HG03064 (cell line): ENCODE results near the gene CISH.

ENCODE experiments used
- ATAC-seq: cut with Tn5 transposase; IDR thresholded peaks from one replicate; pipeline ENCODE4 v1.9.1; 2021; ENCODE audit warnings: low read depth; ENCODE audit not compliant: unreplicated experiment

CISH gene

GRCh38 chr3:50611464-50612233, at the start of gene CISH:
TSS of gene CISH (minus strand) at chr3:50611774. CDS start at chr3:50611650, 124 bp downstream.
- peak; percentile 73 for ATAC-seq

DNA sequence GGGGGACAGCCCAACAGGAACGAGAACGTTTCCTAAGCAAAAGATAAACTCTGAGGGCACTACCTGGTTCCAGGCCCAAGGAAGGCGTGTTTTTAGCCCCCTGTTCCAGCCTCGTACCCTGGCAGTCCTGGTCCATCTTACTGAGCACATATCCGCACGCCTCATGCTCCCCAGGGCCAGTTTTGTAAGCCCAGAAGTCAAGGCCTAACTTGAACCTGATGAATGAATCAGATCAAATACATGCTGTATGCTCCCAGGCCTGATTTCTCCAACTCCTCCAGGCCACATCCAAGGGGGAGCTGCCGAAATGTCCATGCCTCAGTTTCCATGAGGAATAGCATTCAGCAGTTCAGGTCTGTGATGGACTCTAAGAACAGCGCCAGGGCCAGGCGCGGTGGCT, 48.8 kb upstream of the CISH start:
- no peak for ATAC-seq

GRCh38 chr3:50658831-50659230, 47.3 kb upstream of the CISH start:
- ATAC-seq = no peak

DNA sequence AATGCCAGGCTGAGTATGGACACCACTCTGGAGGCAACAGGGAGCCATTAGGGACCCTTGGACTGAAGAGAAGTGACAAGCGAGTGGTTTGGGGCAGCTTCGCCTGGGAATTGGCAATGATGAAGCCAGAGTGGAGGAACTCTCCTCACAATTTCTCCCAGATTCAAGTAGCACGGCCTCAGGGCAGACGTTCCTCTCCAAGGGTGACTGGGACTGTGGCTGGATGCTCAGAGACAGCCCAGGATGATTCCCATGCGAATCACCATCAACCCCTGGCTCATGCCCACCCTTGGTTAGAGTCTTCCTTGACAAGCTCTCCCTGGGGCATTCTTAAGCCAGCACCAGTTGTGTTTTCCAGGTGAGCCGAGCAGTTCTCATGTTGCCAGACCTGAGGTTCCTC, 46.8 kb upstream of the CISH start:
- no peak for ATAC-seq

DNA sequence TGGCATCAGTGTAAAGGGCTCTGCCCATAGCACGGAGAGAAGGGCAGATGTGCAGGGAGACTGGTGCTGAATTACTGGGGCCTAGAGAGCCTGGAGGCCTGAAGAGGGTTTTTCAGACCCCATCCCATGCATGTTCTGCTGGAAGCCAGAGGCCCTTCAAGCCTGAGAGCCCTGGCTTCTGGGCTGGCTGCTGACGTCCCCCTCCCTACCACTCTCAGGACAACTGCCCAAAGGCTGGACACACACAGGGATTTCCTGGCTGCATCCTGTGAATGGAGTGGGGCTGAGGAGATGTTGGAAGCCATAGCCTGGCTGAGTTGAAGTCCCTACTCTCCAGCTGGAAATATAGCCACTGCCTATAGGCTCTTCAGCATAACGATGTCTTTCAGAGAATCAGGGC, 46.2 kb upstream of the CISH start:
- no peak for ATAC-seq

- no peak for ATAC-seq
Measured at GRCh38 chr3:50657407-50657806, 45.8 kb upstream of the CISH start.

DNA sequence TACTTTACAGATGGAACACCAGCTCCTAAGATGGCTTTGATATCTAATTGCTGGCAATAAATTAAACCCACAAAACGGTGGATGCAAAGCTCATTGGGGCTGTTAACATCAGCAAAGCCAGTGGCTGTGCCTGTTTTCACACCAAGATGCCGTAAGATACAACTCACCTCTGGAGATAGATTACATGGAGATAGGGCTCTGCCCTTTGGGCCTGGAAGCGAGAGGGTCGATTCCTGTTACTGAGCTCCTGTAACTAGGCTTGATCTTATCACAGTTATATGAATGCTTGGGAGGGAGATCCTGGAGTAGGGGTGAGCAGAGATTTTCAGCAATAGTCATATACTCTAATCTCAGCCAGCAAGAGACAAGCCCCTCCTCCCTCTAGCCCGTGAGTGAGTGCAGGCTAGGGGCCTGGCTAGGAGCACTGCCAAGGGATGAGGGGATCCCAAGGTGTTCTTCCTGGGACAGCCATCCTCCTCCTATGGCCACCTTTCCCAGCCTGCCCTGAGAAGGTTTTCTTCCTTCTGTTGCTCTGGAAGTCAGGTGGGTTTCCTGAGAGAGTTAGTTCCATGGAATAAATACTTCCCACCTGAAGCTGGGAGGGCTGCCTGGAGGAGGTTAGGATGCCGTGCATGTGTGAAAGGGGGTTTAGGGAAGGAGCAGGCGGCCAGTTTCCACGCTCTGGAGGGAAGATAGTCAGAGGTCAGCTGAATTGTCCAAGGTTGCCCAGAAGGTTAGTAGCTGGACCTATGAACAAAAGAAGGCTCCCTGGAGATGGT, 45.0 kb upstream of the CISH start:
- no peak for ATAC-seq

DNA sequence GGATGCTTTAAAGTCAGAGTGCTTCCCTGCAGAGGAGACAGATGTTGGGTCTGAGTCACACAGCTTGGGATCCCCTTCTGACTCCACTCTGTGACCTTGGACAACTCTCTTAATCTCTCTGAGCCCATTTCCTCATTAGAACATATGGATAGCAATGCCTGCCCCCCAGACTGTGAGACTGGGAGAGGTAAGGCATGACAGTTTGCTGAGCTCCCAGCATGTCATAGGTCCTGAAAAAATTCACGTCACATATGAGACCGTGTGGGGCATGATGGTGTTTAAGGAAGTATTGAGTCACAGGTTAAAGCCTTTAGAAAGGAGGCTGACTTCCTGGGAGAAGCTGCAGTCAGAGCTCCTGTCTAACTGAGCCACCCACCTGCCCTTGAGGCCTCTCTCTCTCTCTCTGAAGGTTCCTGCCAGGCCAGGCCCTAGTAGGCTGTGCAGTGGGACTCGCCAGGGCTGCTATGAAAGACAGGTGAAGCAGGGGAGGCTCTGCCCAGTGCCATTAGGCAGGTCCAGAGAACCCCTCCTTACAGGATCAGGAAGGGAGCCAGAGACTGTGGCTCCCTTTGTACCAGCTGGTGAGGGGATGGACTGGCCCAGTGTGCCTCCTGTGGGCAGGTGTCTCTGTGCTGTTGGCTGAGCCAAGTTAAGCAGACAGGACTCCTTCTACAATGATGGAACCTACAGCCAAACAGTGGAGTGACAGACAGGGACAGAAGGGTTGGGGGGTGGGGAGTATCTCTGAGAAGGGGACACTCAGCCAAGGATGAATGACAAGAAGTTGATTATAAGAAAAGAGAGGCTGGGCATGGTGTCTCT, 43.6 kb upstream of the CISH start:
- ATAC-seq = no peak

GRCh38 chr3:50653937-50654595, 42.5 kb upstream of the CISH start:
- ATAC-seq = no peak

- ATAC-seq = no peak
Measured at GRCh38 chr3:50652709-50653108, 41.1 kb upstream of the CISH start.

- ATAC-seq = no peak
Measured at GRCh38 chr3:50651920-50652529, 40.5 kb upstream of the CISH start.

GRCh38 chr3:50651445-50651844, 39.9 kb upstream of the CISH start:
- no peak for ATAC-seq

DNA sequence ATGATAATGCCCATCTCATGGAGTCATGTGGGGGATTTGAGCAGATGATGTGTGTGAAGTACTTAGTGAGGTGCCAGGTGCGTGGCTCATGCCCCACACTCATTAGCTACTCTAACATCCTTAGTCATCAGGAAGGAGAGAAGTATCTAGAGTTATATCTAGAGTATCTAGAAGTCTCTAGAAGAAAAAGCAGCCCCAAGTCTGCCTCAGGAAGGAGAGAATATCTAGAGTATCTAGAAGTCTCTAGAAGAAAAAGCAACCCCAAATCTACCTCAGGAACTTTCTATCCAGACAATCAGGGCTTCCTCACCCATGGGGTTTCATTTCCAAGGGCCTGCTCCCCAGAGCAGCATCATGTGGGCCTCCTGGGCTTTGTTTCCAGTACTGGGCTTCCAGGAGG, 38.4 kb upstream of the CISH start:
- ATAC-seq = no peak

GRCh38 chr3:50649451-50649931, 37.9 kb upstream of the CISH start:
- no peak for ATAC-seq

DNA sequence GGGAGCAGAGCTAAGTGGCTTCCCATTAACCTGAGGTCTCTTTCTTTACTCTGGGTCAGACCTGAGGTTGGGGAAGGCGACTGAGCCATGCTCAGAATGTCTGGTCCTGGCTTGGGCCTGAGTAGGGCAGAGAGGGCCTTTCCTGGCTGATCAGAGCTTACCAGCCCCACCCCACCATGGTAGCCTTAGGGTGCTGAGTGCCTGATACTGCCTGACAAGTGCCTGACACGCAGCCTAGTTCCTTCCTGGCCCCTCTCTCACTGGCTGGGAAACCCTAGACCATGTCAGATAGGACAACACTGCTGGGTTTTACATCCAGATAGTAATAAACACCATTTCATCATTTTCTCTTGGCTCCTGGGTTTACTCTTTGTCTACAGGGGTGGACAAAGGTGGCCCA, 37.4 kb upstream of the CISH start:
- ATAC-seq = no peak

GRCh38 chr3:50648313-50648712, 36.7 kb upstream of the CISH start:
- no peak for ATAC-seq

DNA sequence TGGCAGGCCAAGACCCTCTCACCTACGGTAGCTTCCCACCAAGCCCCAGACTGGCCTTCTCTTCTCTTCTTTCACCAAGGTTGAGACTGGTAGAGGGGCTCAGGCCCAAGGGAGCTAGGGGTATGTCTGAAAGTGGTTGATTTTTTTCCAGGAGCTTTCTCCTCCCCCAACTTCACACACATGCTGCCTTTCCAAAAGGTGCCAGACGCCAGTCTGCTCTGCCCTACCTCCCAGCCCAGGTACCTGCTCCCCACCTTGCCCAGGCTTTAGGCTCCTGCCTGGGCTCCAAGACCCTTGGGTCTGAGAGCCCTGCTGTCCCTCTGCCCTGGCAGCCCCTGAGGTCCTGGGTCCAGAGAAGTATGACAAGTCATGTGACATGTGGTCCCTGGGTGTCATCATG, 33.8 kb upstream of the CISH start:
- no peak for ATAC-seq

- ATAC-seq = no peak
Measured at GRCh38 chr3:50644561-50644960, 33.0 kb upstream of the CISH start.

DNA sequence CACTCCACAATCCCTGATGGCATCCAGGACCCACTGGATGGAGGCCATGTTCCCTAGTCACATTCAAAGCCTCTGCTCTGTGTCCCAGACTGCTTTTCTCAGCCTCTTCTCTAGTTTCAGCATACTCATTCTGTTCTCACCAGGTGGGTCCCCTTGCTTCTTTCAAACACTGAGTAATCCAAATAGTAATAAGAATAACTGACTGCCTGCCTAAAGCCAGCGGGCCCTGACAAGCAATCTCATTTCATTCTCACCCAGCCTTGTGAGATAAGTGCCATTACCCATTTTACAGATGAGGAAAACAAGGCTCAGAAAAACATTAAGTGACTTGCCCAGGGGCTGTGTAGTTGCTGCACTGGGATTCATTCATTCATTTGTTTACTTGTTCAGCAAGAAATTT, 30.8 kb upstream of the CISH start:
- ATAC-seq = no peak

DNA sequence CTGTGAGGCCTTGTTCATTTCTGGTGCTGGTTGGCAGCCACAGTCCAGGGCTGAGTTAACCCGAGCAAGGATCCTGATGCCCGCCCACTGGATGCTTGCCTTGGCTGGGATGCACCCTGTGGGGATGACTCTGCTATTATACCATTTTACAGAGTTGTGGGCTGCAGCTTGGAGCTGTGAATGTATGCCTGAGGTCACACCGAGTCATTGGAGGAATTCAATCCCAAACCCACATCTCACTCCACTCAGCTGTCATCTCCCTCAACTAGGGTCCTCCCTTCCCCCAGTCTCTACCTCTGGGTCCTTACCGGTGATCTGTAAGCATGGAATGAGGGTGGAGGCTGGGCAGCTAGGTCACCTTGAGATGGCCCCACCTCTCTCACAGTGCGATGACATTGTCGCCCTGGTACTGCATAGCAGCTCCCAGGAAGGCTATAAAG, 27.5 kb upstream of the CISH start:
- ATAC-seq = no peak
